GM13976 (cell line): ENCODE measurements around the gene PIEZO2.

Experiments used
- DNase-seq: peaks from one replicate; pipeline ENCODE4 v3.0.0; 2012; ENCODE audit warnings: low spot score
- CTCF ChIP-seq: IDR thresholded peaks from 2 replicates; pipeline ENCODE4 v1.5.1; 2012; ENCODE audit warnings: borderline replicate concordance, mild to moderate bottlenecking; ENCODE audit not compliant: insufficient read depth; ENCODE audit errors: extremely low read depth, missing control alignments, control extremely low read depth
- in situ Hi-C: fragments of 300-500 bp; cut with MboI; formaldehyde crosslinking; loops from one replicate; pipeline ENCODE4 v1.12.0; 2022; ENCODE audit warnings: low sequenced_read_pairs, mixed read lengths, inconsistent platforms; ENCODE audit not compliant: unreplicated experiment

Gene PIEZO2

GRCh38 chr18:11004951-11005350 lies 144.4 kb downstream of the PIEZO2 start:
- in situ Hi-C loops = no loop called here
- no peak for TF ChIP-seq CTCF
- no peak for DNase-seq

- no peak for TF ChIP-seq CTCF
- in situ Hi-C loops = no loop called here
- DNase-seq = no peak
These were observed 145.1 kb downstream of the PIEZO2 start for GRCh38 chr18:11004294-11004693.

GRCh38 chr18:11002796-11003195 lies 146.6 kb downstream of the PIEZO2 start:
- in situ Hi-C loops = no loop called here
- no peak for DNase-seq
- no peak for TF ChIP-seq CTCF

- in situ Hi-C loops = no loop called here
- no peak for DNase-seq
- no peak for TF ChIP-seq CTCF
These were observed 147.1 kb downstream of the PIEZO2 start for GRCh38 chr18:11002277-11002676.

- DNase-seq = no peak
- in situ Hi-C loops = no loop called here
- TF ChIP-seq CTCF = no peak
These were observed 149.3 kb downstream of the PIEZO2 start for GRCh38 chr18:11000071-11000470.

- no peak for TF ChIP-seq CTCF
- DNase-seq = no peak
These were observed 151.5 kb downstream of the PIEZO2 start for GRCh38 chr18:10997885-10998284.

GRCh38 chr18:10995550-10995949 lies 153.8 kb downstream of the PIEZO2 start:
- in situ Hi-C loops = no loop called here
- no peak for DNase-seq
- no peak for TF ChIP-seq CTCF

More at GRCh38 chr18:10997885-10998284, 151.5 kb downstream of the PIEZO2 start:
- in situ Hi-C loops = no loop called here
